Trophoblast cell (in vitro differentiated cells and primary cell): Measurements from ENCODE around the gene TMEM209.
"Not testable (repeated sequence)": the region's sequence is repeated elsewhere in the genome, so short reads cannot be mapped to it uniquely, and the experiment has no call there.

Experiments
- DNase-seq, 2 donors: peaks; one replicate each; pipeline ENCODE4 v3.0.0-alpha.2; 2016
- H2AFZ ChIP-seq: 2 replicates; pipeline ENCODE4 v1.6.1; 2013; ENCODE audit warnings: low read length, moderate library complexity, mild to moderate bottlenecking; ENCODE audit not compliant: insufficient read depth, poor library complexity
- H2AK5ac ChIP-seq: 2 replicates; pipeline ENCODE4 v1.6.1; 2013; ENCODE audit warnings: mild to moderate bottlenecking, low read length
- H2BK120ac ChIP-seq: 2 replicates; pipeline ENCODE4 v1.6.1; 2013; ENCODE audit warnings: low read length, mild to moderate bottlenecking, moderate library complexity; ENCODE audit not compliant: insufficient read depth, poor library complexity
- H2BK12ac ChIP-seq: 2 replicates; pipeline ENCODE4 v1.6.1; 2013; ENCODE audit warnings: mild to moderate bottlenecking, low read length, moderate library complexity
- H2BK5ac ChIP-seq: 2 replicates; pipeline ENCODE4 v1.6.1; 2013; ENCODE audit warnings: low read length, low read depth, moderate library complexity, mild to moderate bottlenecking; ENCODE audit not compliant: poor library complexity
- H3K14ac ChIP-seq: 2 replicates; pipeline ENCODE4 v1.6.1; 2013; ENCODE audit warnings: mild to moderate bottlenecking, low read length
- H3K18ac ChIP-seq: 2 replicates; pipeline ENCODE4 v1.6.1; 2013; ENCODE audit warnings: mild to moderate bottlenecking, low read length
- H3K23ac ChIP-seq: 2 replicates; pipeline ENCODE4 v1.6.1; 2013; ENCODE audit warnings: low read length
- H3K27ac ChIP-seq: 2 replicates; pipeline ENCODE4 v1.5.1; 2013; ENCODE audit warnings: low read depth, mild to moderate bottlenecking, inconsistent platforms, low read length, moderate library complexity
- H3K27me3 ChIP-seq: 2 replicates; pipeline ENCODE4 v1.6.1; 2013; ENCODE audit warnings: inconsistent platforms, mild to moderate bottlenecking, low read length, moderate library complexity; ENCODE audit not compliant: insufficient read depth
- H3K36me3 ChIP-seq, 2 experiments: 1 replicate in 1 of 2; 2 replicates in 1 of 2; pipeline ENCODE4 v1.6.1; 2013; ENCODE audit warnings: low read length in 2 of 2, mild to moderate bottlenecking in 2 of 2, moderate library complexity in 1 of 2; ENCODE audit not compliant: insufficient read depth in 2 of 2, control insufficient read depth in 1 of 2
- H3K4ac ChIP-seq: 2 replicates; pipeline ENCODE4 v1.6.1; 2013; ENCODE audit warnings: low read depth, mild to moderate bottlenecking, low read length, moderate library complexity
- H3K4me1 ChIP-seq, 2 experiments: 1 replicate in 1 of 2; 2 replicates in 1 of 2; pipeline ENCODE4 v1.6.1; 2013; ENCODE audit warnings: low read length in 2 of 2, mild to moderate bottlenecking in 2 of 2, moderate library complexity in 1 of 2; ENCODE audit not compliant: insufficient read depth in 2 of 2, control insufficient read depth in 1 of 2
- H3K4me2 ChIP-seq: 2 replicates; pipeline ENCODE4 v1.6.1; 2013; ENCODE audit warnings: inconsistent platforms, mild to moderate bottlenecking, low read length, moderate library complexity
- H3K4me3 ChIP-seq: 2 replicates; pipeline ENCODE4 v1.5.1; 2013; ENCODE audit warnings: mild to moderate bottlenecking, low read depth, low read length, inconsistent platforms
- H3K79me1 ChIP-seq: one replicate; pipeline ENCODE4 v1.6.1; 2013; ENCODE audit warnings: low read length
- H3K79me2 ChIP-seq: 2 replicates; pipeline ENCODE4 v1.6.1; 2013; ENCODE audit warnings: low read length, mild to moderate bottlenecking; ENCODE audit not compliant: control insufficient read depth, insufficient read depth, poor library complexity
- H3K9ac ChIP-seq: 2 replicates; pipeline ENCODE4 v1.6.1; 2013; ENCODE audit warnings: mild to moderate bottlenecking, low read length
- H3K9me3 ChIP-seq: 2 replicates; pipeline ENCODE4 v1.6.1; 2013; ENCODE audit warnings: low read depth, mild to moderate bottlenecking, control low read depth, inconsistent platforms, low read length; ENCODE audit not compliant: insufficient read depth
- H4K12ac ChIP-seq: 2 replicates; pipeline ENCODE4 v1.6.1; 2013; ENCODE audit warnings: low read depth, mild to moderate bottlenecking, low read length, moderate library complexity
- H4K8ac ChIP-seq: 2 replicates; pipeline ENCODE4 v1.6.1; 2013; ENCODE audit warnings: low read depth, mild to moderate bottlenecking, low read length, moderate library complexity
- H4K91ac ChIP-seq: one replicate; pipeline ENCODE4 v1.6.1; 2013; ENCODE audit warnings: low read depth, mild to moderate bottlenecking, low read length, moderate library complexity
- WGBS: extraction: QIAGEN DNeasy Blood & Tissue Kit; methylation state at CpG from one replicate; pipeline ENCODE4 v1.1.7; 2013; ENCODE audit warnings: missing lambda C conversion rate; ENCODE audit not compliant: insufficient read length, insufficient coverage; ENCODE audit errors: extremely low coverage; 5-methylcytosine and 5-hydroxymethylcytosine counted together

TMEM209 gene

DNA sequence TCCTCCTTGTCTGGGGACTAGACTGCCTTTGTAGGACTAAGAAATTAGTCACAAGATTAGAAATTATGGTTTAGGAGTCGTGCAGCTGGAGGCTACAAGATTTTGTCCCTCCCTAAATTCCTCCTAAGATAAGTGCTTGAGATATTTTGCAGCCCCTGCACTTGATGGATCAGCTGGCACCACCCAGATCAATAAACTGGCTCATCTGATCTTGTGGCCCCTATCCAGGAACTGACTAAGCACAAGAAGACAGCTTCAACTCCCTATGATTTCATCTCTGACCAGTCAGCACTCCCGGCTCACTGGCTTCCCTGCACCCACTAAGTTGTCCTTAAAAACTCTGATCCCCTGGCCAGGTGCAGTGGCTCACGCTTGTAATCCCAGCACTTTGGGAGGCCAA, 19.7 kb upstream of the TMEM209 start:
- H2BK120ac ChIP-seq, H4K8ac ChIP-seq, H3K14ac ChIP-seq, H2AK5ac ChIP-seq, H2AFZ ChIP-seq, H3K4me3 ChIP-seq, H3K4me2 ChIP-seq, H3K23ac ChIP-seq, H3K79me1 ChIP-seq, H3K27ac ChIP-seq, H3K4me1 ChIP-seq, H2BK5ac ChIP-seq, H3K4ac ChIP-seq, H4K12ac ChIP-seq, H3K9ac ChIP-seq, H3K18ac ChIP-seq, H3K36me3 ChIP-seq, H3K79me2 ChIP-seq, H2BK12ac ChIP-seq, H4K91ac ChIP-seq, H3K9me3 ChIP-seq, H3K27me3 ChIP-seq, DNase-seq: not testable (repeated sequence)
- no CpG with 5 or more reads among the region's 3 CpGs for WGBS

DNA sequence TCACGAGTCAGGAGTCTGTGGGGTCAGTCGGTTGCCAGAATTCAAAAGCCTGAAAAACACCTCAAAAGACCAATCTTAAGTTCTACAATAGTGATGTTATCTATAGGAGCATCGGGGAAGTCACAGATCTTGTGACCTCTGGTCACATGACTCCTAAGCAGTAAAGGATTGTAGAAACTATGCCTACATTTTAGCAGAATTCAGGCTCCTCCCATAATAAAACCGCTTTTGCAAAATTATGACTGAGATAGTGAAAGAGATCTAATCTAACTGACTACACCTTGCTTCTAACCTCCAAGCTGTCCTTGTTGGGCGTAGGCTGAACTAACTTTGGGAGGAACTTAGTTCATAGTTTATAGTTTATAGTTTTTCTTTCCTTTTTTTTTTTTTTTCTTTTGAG, 19.0 kb upstream of the TMEM209 start:
- Histone ChIP-seq H2AFZ (no peak overlapping the region), H4K12ac (no peak overlapping the region), H3K9me3 (peaks cover 3% of the 10 kb centered on the region), H4K91ac (no peak overlapping the region), H3K27me3 (no peaks in the 10 kb centered on the region), H2BK120ac (no peak overlapping the region), H2AK5ac (no peak overlapping the region), H3K4me1 (peaks cover 0 to 3% of the 10 kb centered on the region in 2 experiments), H3K79me2 (no peaks in the 10 kb centered on the region), H2BK12ac (no peak overlapping the region), H3K79me1 (no peaks in the 10 kb centered on the region), H4K8ac (no peak overlapping the region), H3K27ac (no peak overlapping the region), H3K14ac (no peak overlapping the region), H3K4me2 (no peak overlapping the region), H3K18ac (no peak overlapping the region), H3K4me3 (no peak overlapping the region), H3K36me3 (no peaks in the 10 kb centered on the region), H3K23ac (no peak overlapping the region), H2BK5ac (no peak overlapping the region), H3K4ac (no peak overlapping the region), H3K9ac (no peak overlapping the region)
- DNase-seq, result no peak
- no CpG with 5 or more reads among the region's 5 CpGs for WGBS

DNA sequence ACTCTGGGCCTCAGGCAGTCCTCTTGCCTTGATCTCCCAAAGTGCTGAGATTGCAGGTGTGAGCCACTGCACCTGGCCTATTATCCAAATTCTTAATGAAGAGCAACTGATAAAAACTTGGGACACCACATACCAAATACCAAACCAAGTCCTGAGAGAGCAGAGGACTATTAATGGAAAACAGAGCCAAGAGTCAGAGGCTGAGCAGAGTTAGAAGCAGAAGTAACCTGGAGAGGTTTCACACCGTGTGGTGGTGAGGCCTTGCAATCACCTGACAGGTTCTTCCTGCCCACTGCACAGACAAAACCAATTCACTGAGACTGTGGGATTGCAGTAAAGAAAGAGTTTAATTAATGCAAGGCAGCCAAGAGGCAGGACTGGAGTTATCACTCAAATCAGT, 18.4 kb upstream of the TMEM209 start:
- H3K4me3 ChIP-seq, result no peak overlapping the region
- no peaks in the 10 kb centered on the region for H3K36me3 ChIP-seq
- no peak overlapping the region for H4K8ac ChIP-seq
- H2BK120ac ChIP-seq, result no peak overlapping the region
- no CpG with 5 or more reads among the region's 1 CpG for WGBS
- no peak overlapping the region for H2AFZ ChIP-seq
- no peak overlapping the region for H2BK12ac ChIP-seq
- peak in 1 of 2 donors; percentile 18 for DNase-seq
- H4K12ac ChIP-seq, result no peak overlapping the region
- no peak overlapping the region for H2AK5ac ChIP-seq
- no peak overlapping the region for H2BK5ac ChIP-seq
- H3K14ac ChIP-seq, result no peak overlapping the region
- no peak overlapping the region for H4K91ac ChIP-seq
- no peak overlapping the region for H3K9ac ChIP-seq
- H3K27ac ChIP-seq, result no peak overlapping the region
- H3K79me1 ChIP-seq, result no peaks in the 10 kb centered on the region
- no peak overlapping the region for H3K4me2 ChIP-seq
- peaks cover 3% of the 10 kb centered on the region for H3K9me3 ChIP-seq
- no peaks in the 10 kb centered on the region for H3K27me3 ChIP-seq
- H3K18ac ChIP-seq, result no peak overlapping the region
- no peak overlapping the region for H3K4ac ChIP-seq
- H3K4me1 ChIP-seq, result peaks cover 0 to 3% of the 10 kb centered on the region in 2 experiments
- H3K23ac ChIP-seq, result no peak overlapping the region
- H3K79me2 ChIP-seq, result no peaks in the 10 kb centered on the region

DNA sequence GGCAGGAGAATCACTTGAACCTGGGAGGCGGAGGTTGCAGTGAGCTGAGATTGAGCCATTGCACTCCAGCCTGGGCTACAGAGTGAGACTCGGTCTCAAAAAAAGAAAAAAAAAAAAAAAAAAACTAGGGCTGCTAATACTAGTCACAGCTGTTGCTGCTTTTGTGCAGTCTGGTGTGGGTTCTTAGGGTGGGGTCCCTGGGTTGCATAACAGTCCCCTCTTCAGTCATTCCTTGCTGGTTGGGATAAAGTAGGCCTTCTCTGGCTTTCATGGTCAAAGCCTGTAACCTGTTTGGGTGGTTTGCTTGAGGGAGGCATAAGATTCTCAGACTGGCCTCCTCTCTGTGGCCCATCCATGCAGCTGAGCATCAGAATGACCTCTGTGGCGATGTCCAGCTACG, 16.5 kb upstream of the TMEM209 start:
- Histone ChIP-seq H3K79me2 (no peaks in the 10 kb centered on the region), H2AK5ac (no peak overlapping the region), H3K4me1 (peaks cover 0 to 5% of the 10 kb centered on the region in 2 experiments), H3K79me1 (no peaks in the 10 kb centered on the region), H3K27ac (no peak overlapping the region), H4K91ac (no peak overlapping the region), H2BK5ac (no peak overlapping the region), H2BK12ac (no peak overlapping the region), H3K27me3 (no peaks in the 10 kb centered on the region), H3K14ac (no peak overlapping the region), H3K23ac (no peak overlapping the region), H2BK120ac (no peak overlapping the region), H4K8ac (no peak overlapping the region), H3K9me3 (peaks cover 3% of the 10 kb centered on the region), H2AFZ (no peak overlapping the region), H3K4me2 (no peak overlapping the region), H3K4ac (no peak overlapping the region), H4K12ac (no peak overlapping the region), H3K18ac (no peak overlapping the region), H3K4me3 (no peak overlapping the region), H3K9ac (no peak overlapping the region), H3K36me3 (no peaks in the 10 kb centered on the region)
- no CpG with 5 or more reads among the region's 4 CpGs for WGBS
- no peak for DNase-seq
